Measurements from ENCODE around the gene CYP8B1.

GRCh38 chr3:42875325-42876151 is at the start of gene CYP8B1:
- no peak for TF ChIP-seq ZHX1 (conservative IDR thresholded peaks at IDR 0.05; ENCODE audit: low read length)
- TF ChIP-seq POLR2B (IDR thresholded peaks at IDR 0.05; ENCODE audit: low read depth, partially characterized antibody): no peak
- no peak for TF ChIP-seq MTA3 (IDR thresholded peaks at IDR 0.05; ENCODE audit: borderline replicate concordance)
- no peak for TF ChIP-seq ELF2 (CRISPR knock-in tag; IDR thresholded peaks at IDR 0.05)
- no peak for TF ChIP-seq AFF4 (CRISPR knock-in tag; IDR thresholded peaks at IDR 0.05)
- TF ChIP-seq CTCF (IDR thresholded peaks at IDR 0.05 in 2 of 3, conservative IDR thresholded peaks at IDR 0.05 in 1 of 3; ENCODE audit: insufficient read depth in 2 of 3, low read depth in 1 of 3, low read length in 3 of 3): no peak
- TF ChIP-seq NR2F6 (CRISPR knock-in tag; IDR thresholded peaks at IDR 0.05): no peak
- no peak for TF ChIP-seq REST (IDR thresholded peaks at IDR 0.05; ENCODE audit: borderline replicate concordance)
- no peak for TF ChIP-seq REST (CRISPR knock-in tag; IDR thresholded peaks at IDR 0.05; ENCODE audit: low read depth)
- TF ChIP-seq SRSF1 (IDR thresholded peaks at IDR 0.05; ENCODE audit: low read depth, low read length): no peak
- TF ChIP-seq ZNF707 (CRISPR knock-in tag; conservative IDR thresholded peaks at IDR 0.05): no peak
- no peak for TF ChIP-seq EZH2 (IDR thresholded peaks at IDR 0.05; ENCODE audit: borderline replicate concordance, low read depth, low read length)
- no peak for TF ChIP-seq CCNT2 (IDR thresholded peaks at IDR 0.05; ENCODE audit: borderline replicate concordance, extremely low read depth, insufficient read length, low read depth, low read length)

All from K562 (cell line).